Measurements from ENCODE around the gene GPR18. TPM values are rescaled to one million over a fixed set of nuclear protein-coding genes. Genes with fewer than 3 reads are reported as not detected.

Gene GPR18
- total RNA-seq, 1 experiment from 2014 or later, result 126 TPM

DNA sequence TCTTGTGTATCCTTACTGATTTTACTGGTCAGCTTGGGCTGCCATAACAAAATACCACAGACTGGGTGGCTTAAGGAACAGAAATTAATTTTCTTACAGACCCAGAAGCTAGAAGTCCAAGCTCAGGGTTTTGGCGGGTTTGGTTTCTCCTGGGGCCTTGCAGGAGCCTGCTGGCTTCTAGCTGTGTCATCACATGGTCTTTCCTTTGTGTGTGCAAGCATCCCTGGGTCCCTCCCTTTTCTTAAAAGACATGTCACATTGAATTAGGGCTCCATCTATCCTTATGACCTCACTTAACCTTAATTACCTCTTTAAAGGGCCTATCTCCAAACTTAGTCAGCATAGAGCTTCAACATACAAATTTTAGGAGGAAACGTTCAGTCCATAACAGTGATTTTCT is 34.2 kb downstream of the GPR18 start:
- Histone ChIP-seq H3K36me3 (ENCODE audit: insufficient read depth, low read length) (no peaks in the 10 kb centered on the region), H3K4me2 (ENCODE audit: low read depth, low read length, poor library complexity, severe bottlenecking) (peak overlapping the region; percentile 82), H3K4me1 (ENCODE audit: low read length) (peaks cover 100% of the 10 kb centered on the region), H3K27me3 (ENCODE audit: low read length) (no peaks in the 10 kb centered on the region), H3K4me3 (ENCODE audit: low read length) (peak overlapping the region; percentile 57), H4K20me1 (ENCODE audit: insufficient read depth, low read depth, low read length) (no peaks in the 10 kb centered on the region), H3K9me3 (ENCODE audit: low read length) (no peaks in the 10 kb centered on the region), H3K9me2 (replicated peaks; ENCODE audit: insufficient read depth, low read length) (no peaks in the 10 kb centered on the region), H3K9ac (ENCODE audit: low read length) (peak overlapping the region; percentile 53), H3K27ac (ENCODE audit: low read length) (peak overlapping the region; percentile 94), H2AFZ (ENCODE audit: low read length) (no peak overlapping the region), H3K79me2 (ENCODE audit: low read length) (peaks cover 91% of the 10 kb centered on the region)
- peak; percentile 79 for DNase-seq

DNA sequence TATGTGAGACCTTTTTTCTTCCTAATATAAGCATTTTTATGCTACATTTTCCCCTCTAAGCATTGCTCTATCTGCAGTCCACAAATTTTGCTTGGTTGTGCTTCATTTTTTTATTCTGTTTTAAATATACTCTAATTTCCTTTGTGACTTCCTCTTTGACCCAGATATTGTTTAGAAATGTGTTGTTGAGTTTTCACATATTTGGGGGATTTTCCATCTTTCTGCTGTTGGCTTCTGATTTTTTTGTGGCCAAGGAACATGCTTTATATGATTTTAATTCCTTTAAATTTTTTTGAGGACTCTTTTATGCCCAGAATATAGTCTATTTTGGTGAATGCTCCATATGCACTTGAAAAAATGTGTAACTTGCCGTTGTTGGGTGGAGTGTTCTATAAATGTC is 34.6 kb downstream of the GPR18 start:
- H2AFZ ChIP-seq (ENCODE audit: low read length), result no peak overlapping the region
- peaks cover 100% of the 10 kb centered on the region for H3K4me1 ChIP-seq (ENCODE audit: low read length)
- DNase-seq, result no peak
- H3K27me3 ChIP-seq (ENCODE audit: low read length), result no peaks in the 10 kb centered on the region
- H3K4me2 ChIP-seq (ENCODE audit: low read depth, low read length, poor library complexity, severe bottlenecking), result peak overlapping the region; percentile 82
- peak overlapping the region; percentile 94 for H3K27ac ChIP-seq (ENCODE audit: low read length)
- peak overlapping the region; percentile 57 for H3K4me3 ChIP-seq (ENCODE audit: low read length)
- H4K20me1 ChIP-seq (ENCODE audit: insufficient read depth, low read depth, low read length), result no peaks in the 10 kb centered on the region
- no peaks in the 10 kb centered on the region for H3K9me2 ChIP-seq (replicated peaks; ENCODE audit: insufficient read depth, low read length)
- H3K79me2 ChIP-seq (ENCODE audit: low read length), result peaks cover 95% of the 10 kb centered on the region
- peak overlapping the region; percentile 53 for H3K9ac ChIP-seq (ENCODE audit: low read length)
- no peaks in the 10 kb centered on the region for H3K9me3 ChIP-seq (ENCODE audit: low read length)
- H3K36me3 ChIP-seq (ENCODE audit: insufficient read depth, low read length), result no peaks in the 10 kb centered on the region

DNA sequence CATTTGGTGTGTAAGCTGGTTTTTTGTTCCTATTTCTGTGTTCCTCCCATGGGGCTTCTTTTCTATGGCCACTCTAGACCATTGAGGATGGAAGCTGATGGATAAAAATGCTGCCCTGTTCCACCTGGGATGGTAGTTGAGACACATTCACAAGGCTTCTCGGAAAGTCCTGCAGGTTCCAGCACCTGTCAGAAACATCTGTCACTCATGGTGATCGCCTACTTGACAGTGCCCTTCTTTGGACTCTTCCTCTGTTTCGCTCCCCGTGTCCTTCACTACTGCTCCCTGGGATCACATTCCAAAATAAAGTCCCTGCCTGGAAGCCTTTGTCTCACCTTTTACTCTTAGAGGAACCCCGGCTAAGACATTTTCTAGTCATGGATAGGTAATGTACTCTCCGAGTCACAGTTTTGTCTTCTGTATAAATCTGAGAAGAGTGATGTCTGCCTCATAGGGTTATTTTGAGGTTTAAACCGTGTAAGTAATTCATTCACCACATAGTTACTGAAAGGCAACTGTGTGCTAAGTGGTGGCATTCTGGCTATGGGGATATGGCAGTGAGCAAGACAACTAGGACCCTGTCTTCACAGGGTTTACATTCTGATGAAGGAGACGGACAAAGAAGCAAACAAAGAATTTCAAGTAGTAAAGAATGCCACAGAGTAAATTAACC is 36.5 kb downstream of the GPR18 start:
- Histone ChIP-seq H2AFZ (ENCODE audit: low read length) (no peak overlapping the region), H3K79me2 (ENCODE audit: low read length) (peaks cover 100% of the 10 kb centered on the region), H3K36me3 (ENCODE audit: insufficient read depth, low read length) (no peaks in the 10 kb centered on the region), H3K9me3 (ENCODE audit: low read length) (no peaks in the 10 kb centered on the region), H3K27ac (ENCODE audit: low read length) (peak overlapping the region; percentile 94), H3K9ac (ENCODE audit: low read length) (peak overlapping the region; percentile 18; the same call in 1 of the 2 replicates), H3K4me3 (ENCODE audit: low read length) (0 out of 2 replicates have a peak overlapping the region, but pooled peaks have one; percentile 18), H3K9me2 (replicated peaks; ENCODE audit: insufficient read depth, low read length) (no peaks in the 10 kb centered on the region), H4K20me1 (ENCODE audit: insufficient read depth, low read depth, low read length) (no peaks in the 10 kb centered on the region), H3K4me1 (ENCODE audit: low read length) (peaks cover 99% of the 10 kb centered on the region), H3K4me2 (ENCODE audit: low read depth, low read length, poor library complexity, severe bottlenecking) (peak overlapping the region; percentile 82), H3K27me3 (ENCODE audit: low read length) (no peaks in the 10 kb centered on the region)
- no peak for DNase-seq

DNA sequence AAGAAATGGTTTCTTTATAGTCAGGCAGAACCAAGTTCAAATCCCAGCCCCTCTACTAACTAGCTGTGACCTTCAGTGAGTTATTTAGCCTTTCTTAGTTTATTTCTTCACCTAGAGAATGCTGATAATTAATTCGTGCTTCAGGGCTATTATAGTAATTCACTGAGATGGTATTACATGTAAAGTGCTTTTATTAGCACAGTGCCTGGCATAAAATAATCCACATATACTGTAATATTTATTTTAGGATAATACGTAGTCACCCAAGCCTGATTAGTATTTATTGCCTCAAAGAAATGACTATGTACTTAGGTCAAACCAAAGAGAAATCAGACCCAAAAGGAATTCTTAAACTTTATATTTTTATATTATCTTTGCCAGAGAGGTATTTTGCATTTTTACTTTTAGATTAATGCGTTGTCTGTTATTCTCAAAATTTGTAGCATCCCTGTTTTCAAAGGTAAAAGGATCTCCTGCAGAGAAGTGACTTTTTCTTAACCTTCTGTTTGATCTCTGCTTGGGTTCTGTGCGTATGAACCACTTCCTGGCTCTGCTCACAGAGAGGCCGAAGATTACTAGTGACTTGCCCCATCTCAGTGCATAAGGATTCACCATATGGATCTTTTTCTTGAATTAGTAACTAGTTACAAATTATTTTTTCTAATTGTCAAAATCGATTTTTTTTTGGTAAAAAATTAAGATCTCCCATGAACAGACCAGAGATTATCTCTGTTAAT is 37.8 kb downstream of the GPR18 start:
- no peaks in the 10 kb centered on the region for H3K9me3 ChIP-seq (ENCODE audit: low read length)
- peak overlapping the region; percentile 94 for H3K27ac ChIP-seq (ENCODE audit: low read length)
- H3K4me3 ChIP-seq (ENCODE audit: low read length), result no peak overlapping the region
- DNase-seq, result peak; percentile 66
- no peaks in the 10 kb centered on the region for H4K20me1 ChIP-seq (ENCODE audit: insufficient read depth, low read depth, low read length)
- H3K9me2 ChIP-seq (replicated peaks; ENCODE audit: insufficient read depth, low read length), result no peaks in the 10 kb centered on the region
- no peaks in the 10 kb centered on the region for H3K27me3 ChIP-seq (ENCODE audit: low read length)
- H3K9ac ChIP-seq (ENCODE audit: low read length), result peak overlapping the region; percentile 14; the same call in 1 of the 2 replicates
- H2AFZ ChIP-seq (ENCODE audit: low read length), result no peak overlapping the region
- peaks cover 100% of the 10 kb centered on the region for H3K79me2 ChIP-seq (ENCODE audit: low read length)
- peaks cover 99% of the 10 kb centered on the region for H3K4me1 ChIP-seq (ENCODE audit: low read length)
- H3K36me3 ChIP-seq (ENCODE audit: insufficient read depth, low read length), result no peaks in the 10 kb centered on the region
- peak overlapping the region; percentile 63 for H3K4me2 ChIP-seq (ENCODE audit: low read depth, low read length, poor library complexity, severe bottlenecking)

DNA sequence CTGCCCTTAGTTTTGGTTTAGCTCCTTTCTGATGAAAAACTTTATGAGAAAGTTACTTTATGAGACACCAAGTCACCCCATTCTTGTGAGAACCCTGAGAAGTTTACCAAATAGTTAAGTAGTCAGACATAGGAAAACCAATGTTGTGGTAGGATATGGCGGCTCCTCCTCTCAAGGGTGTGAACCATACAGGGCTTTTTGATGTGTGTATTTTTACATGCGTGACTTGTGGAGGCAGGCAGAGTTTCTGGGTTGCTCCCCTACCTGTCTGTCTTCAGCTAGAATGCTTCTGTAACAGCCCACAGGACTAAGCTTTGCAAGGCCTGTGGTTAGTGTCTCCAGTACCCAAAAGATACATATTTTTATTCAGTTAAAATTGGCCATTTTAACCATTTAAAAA is 39.2 kb downstream of the GPR18 start:
- H3K9me2 ChIP-seq (replicated peaks; ENCODE audit: insufficient read depth, low read length), result no peaks in the 10 kb centered on the region
- H3K4me2 ChIP-seq (ENCODE audit: low read depth, low read length, poor library complexity, severe bottlenecking), result peak overlapping the region; percentile 63
- no peak overlapping the region for H3K4me3 ChIP-seq (ENCODE audit: low read length)
- H3K27ac ChIP-seq (ENCODE audit: low read length), result peak overlapping the region; percentile 94
- peaks cover 99% of the 10 kb centered on the region for H3K4me1 ChIP-seq (ENCODE audit: low read length)
- no peaks in the 10 kb centered on the region for H3K36me3 ChIP-seq (ENCODE audit: insufficient read depth, low read length)
- H3K79me2 ChIP-seq (ENCODE audit: low read length), result peaks cover 100% of the 10 kb centered on the region
- H3K9ac ChIP-seq (ENCODE audit: low read length), result 0 out of 2 replicates have a peak overlapping the region, but pooled peaks have one; percentile 14
- no peaks in the 10 kb centered on the region for H4K20me1 ChIP-seq (ENCODE audit: insufficient read depth, low read depth, low read length)
- no peaks in the 10 kb centered on the region for H3K9me3 ChIP-seq (ENCODE audit: low read length)
- no peaks in the 10 kb centered on the region for H3K27me3 ChIP-seq (ENCODE audit: low read length)
- DNase-seq, result no peak
- H2AFZ ChIP-seq (ENCODE audit: low read length), result no peak overlapping the region

DNA sequence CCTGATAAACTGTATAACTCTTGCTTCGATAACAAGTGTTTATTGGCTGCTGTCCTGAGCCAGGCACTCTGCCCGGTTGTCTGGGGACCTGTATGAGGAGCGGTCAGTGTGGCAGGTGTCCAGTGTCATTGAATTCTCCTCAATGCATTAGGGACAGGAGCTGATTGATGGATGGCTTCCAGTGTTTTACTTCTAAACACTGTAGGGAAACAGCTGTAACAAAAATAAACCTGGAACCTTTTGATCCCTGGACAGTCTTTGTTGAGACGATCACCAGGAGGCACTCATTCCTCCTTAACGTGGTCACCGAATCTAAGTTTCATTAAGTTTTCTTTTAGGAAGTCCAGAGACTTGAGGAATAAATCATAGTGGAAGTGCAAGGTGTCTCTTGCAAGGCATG is 39.6 kb downstream of the GPR18 start:
- Histone ChIP-seq H3K9me3 (ENCODE audit: low read length) (no peaks in the 10 kb centered on the region), H3K27me3 (ENCODE audit: low read length) (no peaks in the 10 kb centered on the region), H2AFZ (ENCODE audit: low read length) (no peak overlapping the region), H3K4me2 (ENCODE audit: low read depth, low read length, poor library complexity, severe bottlenecking) (peak overlapping the region; percentile 63), H3K79me2 (ENCODE audit: low read length) (peaks cover 100% of the 10 kb centered on the region), H3K4me3 (ENCODE audit: low read length) (no peak overlapping the region), H3K4me1 (ENCODE audit: low read length) (peaks cover 99% of the 10 kb centered on the region), H3K9me2 (replicated peaks; ENCODE audit: insufficient read depth, low read length) (no peaks in the 10 kb centered on the region), H3K36me3 (ENCODE audit: insufficient read depth, low read length) (no peaks in the 10 kb centered on the region), H3K27ac (ENCODE audit: low read length) (peak overlapping the region; percentile 94), H3K9ac (ENCODE audit: low read length) (0 out of 2 replicates have a peak overlapping the region, but pooled peaks have one; percentile 14), H4K20me1 (ENCODE audit: insufficient read depth, low read depth, low read length) (no peaks in the 10 kb centered on the region)
- DNase-seq, result no peak

DNA sequence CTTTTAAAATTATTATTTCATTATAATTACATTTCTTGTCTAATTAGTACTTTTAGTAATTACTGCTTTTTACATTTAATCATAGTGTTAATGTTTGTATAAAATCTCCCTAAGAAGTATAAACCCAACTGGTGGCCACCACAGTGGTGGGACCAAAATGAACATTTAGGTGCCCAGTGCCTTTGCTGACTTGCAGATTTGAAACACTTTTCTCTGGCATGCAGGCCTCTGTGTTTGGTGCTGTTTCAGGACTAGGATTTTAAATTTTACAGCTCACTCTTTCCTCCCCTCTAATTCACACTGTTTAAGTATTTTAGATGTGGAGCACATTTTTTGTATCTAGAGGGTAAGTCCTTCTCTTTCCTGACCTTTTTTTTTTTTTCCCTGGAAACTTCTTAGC is 40.1 kb downstream of the GPR18 start:
- H3K27me3 ChIP-seq (ENCODE audit: low read length), result no peaks in the 10 kb centered on the region
- peak overlapping the region; percentile 63 for H3K4me2 ChIP-seq (ENCODE audit: low read depth, low read length, poor library complexity, severe bottlenecking)
- no peaks in the 10 kb centered on the region for H3K9me2 ChIP-seq (replicated peaks; ENCODE audit: insufficient read depth, low read length)
- H4K20me1 ChIP-seq (ENCODE audit: insufficient read depth, low read depth, low read length), result no peaks in the 10 kb centered on the region
- no peak for DNase-seq
- peaks cover 100% of the 10 kb centered on the region for H3K79me2 ChIP-seq (ENCODE audit: low read length)
- H3K36me3 ChIP-seq (ENCODE audit: insufficient read depth, low read length), result no peaks in the 10 kb centered on the region
- 0 out of 2 replicates have a peak overlapping the region, but pooled peaks have one; percentile 14 for H3K9ac ChIP-seq (ENCODE audit: low read length)
- no peaks in the 10 kb centered on the region for H3K9me3 ChIP-seq (ENCODE audit: low read length)
- H2AFZ ChIP-seq (ENCODE audit: low read length), result no peak overlapping the region
- H3K4me3 ChIP-seq (ENCODE audit: low read length), result no peak overlapping the region
- peak overlapping the region; percentile 94 for H3K27ac ChIP-seq (ENCODE audit: low read length)
- H3K4me1 ChIP-seq (ENCODE audit: low read length), result peaks cover 99% of the 10 kb centered on the region

DNA sequence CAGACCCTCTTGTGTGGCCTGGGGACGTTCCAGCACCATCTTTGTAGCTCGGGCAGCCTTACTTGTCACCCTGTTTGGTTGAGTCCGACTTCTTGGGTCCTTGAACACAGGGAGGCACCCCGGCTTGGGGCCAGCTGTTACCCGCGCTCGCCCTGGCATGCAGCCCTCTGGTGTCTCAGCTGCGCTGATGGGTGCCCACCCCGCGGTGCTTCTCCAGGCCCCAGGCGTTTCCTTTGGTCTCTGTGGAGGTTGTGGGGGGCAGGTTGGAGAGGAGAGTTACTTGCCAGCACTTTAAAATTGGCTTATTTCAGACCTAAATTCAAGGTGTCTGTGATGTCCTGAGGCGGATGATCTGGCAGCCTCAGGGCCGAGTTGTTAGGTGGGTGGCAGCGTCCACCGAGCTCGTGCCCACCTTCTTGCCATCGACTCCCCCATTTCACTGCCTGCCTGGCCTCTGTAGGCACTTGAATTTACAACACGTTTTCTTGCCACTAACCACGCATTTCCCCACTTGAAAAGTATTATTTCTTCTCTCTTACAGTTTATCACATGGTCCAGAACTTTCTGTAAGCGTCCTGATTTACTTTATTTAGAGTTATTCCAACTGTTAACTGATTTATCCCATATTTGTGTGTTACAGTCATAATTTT is 40.6 kb downstream of the GPR18 start:
- Histone ChIP-seq H3K4me3 (ENCODE audit: low read length) (no peak overlapping the region), H3K27ac (ENCODE audit: low read length) (peak overlapping the region; percentile 94), H4K20me1 (ENCODE audit: insufficient read depth, low read depth, low read length) (no peaks in the 10 kb centered on the region), H3K27me3 (ENCODE audit: low read length) (no peaks in the 10 kb centered on the region), H3K9ac (ENCODE audit: low read length) (peak overlapping the region; percentile 26), H2AFZ (ENCODE audit: low read length) (no peak overlapping the region), H3K9me3 (ENCODE audit: low read length) (no peaks in the 10 kb centered on the region), H3K4me2 (ENCODE audit: low read depth, low read length, poor library complexity, severe bottlenecking) (peak overlapping the region; percentile 63), H3K4me1 (ENCODE audit: low read length) (peaks cover 98% of the 10 kb centered on the region), H3K9me2 (replicated peaks; ENCODE audit: insufficient read depth, low read length) (no peaks in the 10 kb centered on the region), H3K79me2 (ENCODE audit: low read length) (peaks cover 100% of the 10 kb centered on the region), H3K36me3 (ENCODE audit: insufficient read depth, low read length) (peaks cover 4% of the 10 kb centered on the region; the same call in 1 of the 2 replicates)
- DNase-seq, result no peak

All from Karpas-422 (cell line).